Kidney (tissue), 14 donors: ENCODE measurements around the gene SYNE1. TPM values are rescaled to one million over a fixed set of nuclear protein-coding genes. Genes with fewer than 3 reads are reported as not detected.

Experiments
- DNase-seq, 5 donors: peaks; one replicate each; pipeline ENCODE4 v3.0.0-alpha.2; 2013 to 2020
- FAIRE-seq: peaks from 2 replicates; lab custom pipeline; 2012; peaks lifted over from hg19 to GRCh38; lab: Jason Lieb, UNC
- H3K27ac ChIP-seq, 2 donors: one replicate each; pipeline ENCODE4 v1.7.0; 2013; ENCODE audit warnings: low read depth in 2 of 2, low read length in 2 of 2, inconsistent platforms in 1 of 2
- H3K27me3 ChIP-seq: one replicate; pipeline ENCODE4 v1.7.1; 2013; ENCODE audit warnings: low read length, inconsistent platforms; ENCODE audit not compliant: control insufficient read depth, insufficient read depth
- H3K36me3 ChIP-seq, 3 donors: one replicate each; pipeline versions ENCODE4 v1.7.0 to v1.7.1; 2013; ENCODE audit warnings: low read length in 3 of 3, control low read depth in 1 of 3, inconsistent platforms in 1 of 3; ENCODE audit not compliant: insufficient read depth in 3 of 3, control insufficient read depth in 2 of 3
- H3K4me1 ChIP-seq, 3 donors: one replicate each; pipeline versions ENCODE4 v1.7.0 to v1.7.1; 2013; ENCODE audit warnings: low read length in 3 of 3, inconsistent platforms in 1 of 3, low read depth in 1 of 3; ENCODE audit not compliant: control insufficient read depth in 2 of 3, insufficient read depth in 2 of 3
- H3K4me3 ChIP-seq, 3 donors: one replicate each; pipeline versions ENCODE4 v1.7.0 to v1.8.1; 2013; ENCODE audit warnings: low read length in 3 of 3, control low read depth in 1 of 3, inconsistent platforms in 1 of 3
- H3K9ac ChIP-seq, 3 donors: one replicate each; pipeline versions ENCODE4 v1.7.0 to v1.7.1; 2013; ENCODE audit warnings: low read length in 3 of 3, control low read depth in 1 of 3, inconsistent platforms in 1 of 3
- H3K9me3 ChIP-seq, 3 donors: one replicate each; pipeline versions ENCODE4 v1.7.0 to v1.7.1; 2013; ENCODE audit warnings: low read length in 3 of 3, control low read depth in 1 of 3, inconsistent platforms in 1 of 3; ENCODE audit not compliant: control insufficient read depth in 2 of 3, insufficient read depth in 1 of 3
- CTCF ChIP-seq: IDR thresholded peaks from 3 replicates; pipeline ENCODE4 v1.5.1; 2012; ENCODE audit warnings: mild to moderate bottlenecking, moderate library complexity, borderline replicate concordance; ENCODE audit not compliant: insufficient read depth; ENCODE audit errors: extremely low read depth
- intact Hi-C: fragments of 100-400 bp; cut with DNase I; formaldehyde crosslinking; loops from one replicate; pipeline ENCODE4 v1.11.1; 2022
- polyA plus RNA-seq: library from polyadenylated mRNA; stranded (reverse); fragments of 350-450 nt; fragmentation: Illumina TruSeq; extraction: RNeasy Lipid Tissue Mini Kit (QIAGEN cat#74804); gene quantifications from one replicate; pipeline ENCODE4 v1.2.3, GENCODE V29; 2014; ENCODE audit warnings: low read depth, low replicate concordance; ENCODE audit not compliant: insufficient read depth
- total RNA-seq: library from RNA; stranded (reverse); fragmentation: NEBNext Ultra II Directional; extraction: Animal tissue kit (Norgen Biotek cat#: 25700); gene quantifications from one replicate; pipeline ENCODE4 v1.2.1, GENCODE V29; 2021
- donor health status: control.
- donor health status: control.
- donor health status: control.
- donor health status: control.
- donor health status: control.
- donor health status: DM: yes; HTN: yes; CAD: no.
- donor health status: Normal renal cell carcinoma (clear cell type).

SYNE1 gene
- total and polyA plus RNA-seq, 2 donors from 2014 or later: 47.8 to 216 TPM

- Histone ChIP-seq H3K9me3 (no peaks in the 10 kb centered on the region), H3K9ac (no peak overlapping the region), H3K27me3 (no peaks in the 10 kb centered on the region), H3K4me3 (no peak overlapping the region), H3K4me1 (peaks cover 0 to 2% (median 0%) of the 10 kb centered on the region in 3 donors), H3K27ac (no peak overlapping the region), H3K36me3 (peaks cover 2 to 35% (median 10%) of the 10 kb centered on the region in 3 donors)
- DNase-seq (no peak), FAIRE-seq (no peak)
- no peak for TF ChIP-seq CTCF
- intact Hi-C loops: no loop called here
These were observed 262.0 kb downstream of the SYNE1 start for GRCh38 chr6:152375197-152375596.

GRCh38 chr6:152372945-152373344 lies 264.2 kb downstream of the SYNE1 start:
- H3K9ac ChIP-seq: no peak overlapping the region
- no peak for TF ChIP-seq CTCF
- peaks cover 2 to 41% (median 14%) of the 10 kb centered on the region in 3 donors for H3K36me3 ChIP-seq

GRCh38 chr6:152371775-152372174 lies 265.4 kb downstream of the SYNE1 start:
- peaks cover 0 to 2% (median 0%) of the 10 kb centered on the region in 3 donors for H3K4me1 ChIP-seq
- H3K27ac ChIP-seq: no peak overlapping the region
- no peaks in the 10 kb centered on the region for H3K27me3 ChIP-seq
- intact Hi-C loops: no loop called here
- H3K36me3 ChIP-seq: peaks cover 2 to 50% (median 19%) of the 10 kb centered on the region in 3 donors
- H3K4me3 ChIP-seq: no peak overlapping the region
- H3K9me3 ChIP-seq: no peaks in the 10 kb centered on the region
- FAIRE-seq: no peak
- TF ChIP-seq CTCF: no peak
- H3K9ac ChIP-seq: no peak overlapping the region
- no peak for DNase-seq

More at GRCh38 chr6:152372945-152373344, 264.2 kb downstream of the SYNE1 start:
- Histone ChIP-seq H3K27me3 (no peaks in the 10 kb centered on the region), H3K9me3 (no peaks in the 10 kb centered on the region), H3K4me1 (peaks cover 0 to 4% (median 0%) of the 10 kb centered on the region in 3 donors), H3K4me3 (no peak overlapping the region), H3K27ac (no peak overlapping the region)
- intact Hi-C loops: no loop called here
- DNase-seq: no peak
- FAIRE-seq: no peak
